Vagina (tissue), 2 donors: ENCODE results near the gene GALNTL6.

Experiments used
- CTCF ChIP-seq, 3 experiments: fragments of 450-650 bp in 2 of 3; fragments of 200-600 bp in 1 of 3; sonication (generic) in 1 of 3; IDR thresholded peaks; one replicate each; pipeline ENCODE4 v1.5.1; 2017 to 2019; ENCODE audit warnings: antibody characterized with exemption in 3 of 3, mild to moderate bottlenecking in 2 of 3, moderate library complexity in 2 of 3
- POLR2AphosphoS5 ChIP-seq, 2 donors: sonication (generic); formaldehyde crosslinking; IDR thresholded peaks; one replicate each; pipeline ENCODE4 v1.9.0; 2017; ENCODE audit warnings: antibody characterized with exemption in 2 of 2, mild to moderate bottlenecking in 2 of 2, low read depth in 1 of 2; ENCODE audit not compliant: insufficient read depth in 1 of 2

- TF ChIP-seq CTCF (IDR thresholded peaks at IDR 0.05) = no peak
- no peak for TF ChIP-seq POLR2AphosphoS5 (IDR thresholded peaks at IDR 0.05; ENCODE audit: insufficient read depth in 1 of 2, low read depth in 1 of 2)
Measured at GRCh38 chr4:172543249-172543648, 730.0 kb downstream of the GALNTL6 start.
